ENCODE data around the gene GOLGA3.

- TF ChIP-seq, protein P1, sequence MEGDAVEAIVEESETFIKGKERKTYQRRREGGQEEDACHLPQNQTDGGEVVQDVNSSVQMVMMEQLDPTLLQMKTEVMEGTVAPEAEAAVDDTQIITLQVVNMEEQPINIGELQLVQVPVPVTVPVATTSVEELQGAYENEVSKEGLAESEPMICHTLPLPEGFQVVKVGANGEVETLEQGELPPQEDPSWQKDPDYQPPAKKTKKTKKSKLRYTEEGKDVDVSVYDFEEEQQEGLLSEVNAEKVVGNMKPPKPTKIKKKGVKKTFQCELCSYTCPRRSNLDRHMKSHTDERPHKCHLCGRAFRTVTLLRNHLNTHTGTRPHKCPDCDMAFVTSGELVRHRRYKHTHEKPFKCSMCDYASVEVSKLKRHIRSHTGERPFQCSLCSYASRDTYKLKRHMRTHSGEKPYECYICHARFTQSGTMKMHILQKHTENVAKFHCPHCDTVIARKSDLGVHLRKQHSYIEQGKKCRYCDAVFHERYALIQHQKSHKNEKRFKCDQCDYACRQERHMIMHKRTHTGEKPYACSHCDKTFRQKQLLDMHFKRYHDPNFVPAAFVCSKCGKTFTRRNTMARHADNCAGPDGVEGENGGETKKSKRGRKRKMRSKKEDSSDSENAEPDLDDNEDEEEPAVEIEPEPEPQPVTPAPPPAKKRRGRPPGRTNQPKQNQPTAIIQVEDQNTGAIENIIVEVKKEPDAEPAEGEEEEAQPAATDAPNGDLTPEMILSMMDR (IDR thresholded peaks at IDR 0.05; ENCODE audit: insufficient read depth, low read depth, low read length): no peak
- no peak for TF ChIP-seq EZH2 (IDR thresholded peaks at IDR 0.05; ENCODE audit: insufficient read depth, low read length)
Measured at GRCh38 chr12:132869551-132869950, 40.9 kb upstream of the GOLGA3 start.
